Fibroblast of mammary gland (primary cell): ENCODE measurements around the gene OR6J1.

Source experiments
- DNase-seq: peaks from one replicate; pipeline ENCODE4 v3.0.0-alpha.2; 2010; ENCODE audit warnings: low read depth
- H3K4me3 ChIP-seq: 2 replicates; pipeline ENCODE4 v1.5.1; 2011; ENCODE audit warnings: low read depth, mild to moderate bottlenecking, low read length, moderate library complexity; ENCODE audit not compliant: control insufficient read depth
- TF ChIP-seq, protein P1 (sequence below): conservative IDR thresholded peaks from 2 replicates; pipeline ENCODE4 v1.5.1; 2011; ENCODE audit warnings: low read depth, low read length, inconsistent platforms; ENCODE audit not compliant: control insufficient read depth, insufficient read depth

OR6J1 gene

DNA sequence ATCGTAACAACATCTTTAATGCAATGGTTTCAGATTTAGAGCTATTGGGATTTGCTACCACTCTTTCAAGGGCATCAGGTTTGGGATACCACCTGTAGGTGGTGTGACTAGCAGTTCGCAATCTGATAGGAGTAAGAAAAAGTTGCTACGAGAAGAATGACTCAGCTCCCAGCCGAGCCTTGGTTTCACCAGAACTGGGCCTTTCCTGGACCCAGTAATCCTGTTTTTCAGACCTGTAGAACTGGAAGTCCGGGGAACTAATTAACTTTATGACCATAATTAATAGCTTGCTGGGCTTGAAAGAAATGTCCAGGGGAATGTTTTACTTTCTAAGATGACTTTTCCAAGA is 45.3 kb downstream of the OR6J1 start:
- peak; percentile 65 for DNase-seq
- peak overlapping the region; percentile 91 for H3K4me3 ChIP-seq
- TF ChIP-seq, protein P1, sequence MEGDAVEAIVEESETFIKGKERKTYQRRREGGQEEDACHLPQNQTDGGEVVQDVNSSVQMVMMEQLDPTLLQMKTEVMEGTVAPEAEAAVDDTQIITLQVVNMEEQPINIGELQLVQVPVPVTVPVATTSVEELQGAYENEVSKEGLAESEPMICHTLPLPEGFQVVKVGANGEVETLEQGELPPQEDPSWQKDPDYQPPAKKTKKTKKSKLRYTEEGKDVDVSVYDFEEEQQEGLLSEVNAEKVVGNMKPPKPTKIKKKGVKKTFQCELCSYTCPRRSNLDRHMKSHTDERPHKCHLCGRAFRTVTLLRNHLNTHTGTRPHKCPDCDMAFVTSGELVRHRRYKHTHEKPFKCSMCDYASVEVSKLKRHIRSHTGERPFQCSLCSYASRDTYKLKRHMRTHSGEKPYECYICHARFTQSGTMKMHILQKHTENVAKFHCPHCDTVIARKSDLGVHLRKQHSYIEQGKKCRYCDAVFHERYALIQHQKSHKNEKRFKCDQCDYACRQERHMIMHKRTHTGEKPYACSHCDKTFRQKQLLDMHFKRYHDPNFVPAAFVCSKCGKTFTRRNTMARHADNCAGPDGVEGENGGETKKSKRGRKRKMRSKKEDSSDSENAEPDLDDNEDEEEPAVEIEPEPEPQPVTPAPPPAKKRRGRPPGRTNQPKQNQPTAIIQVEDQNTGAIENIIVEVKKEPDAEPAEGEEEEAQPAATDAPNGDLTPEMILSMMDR = peak; percentile 38

DNA sequence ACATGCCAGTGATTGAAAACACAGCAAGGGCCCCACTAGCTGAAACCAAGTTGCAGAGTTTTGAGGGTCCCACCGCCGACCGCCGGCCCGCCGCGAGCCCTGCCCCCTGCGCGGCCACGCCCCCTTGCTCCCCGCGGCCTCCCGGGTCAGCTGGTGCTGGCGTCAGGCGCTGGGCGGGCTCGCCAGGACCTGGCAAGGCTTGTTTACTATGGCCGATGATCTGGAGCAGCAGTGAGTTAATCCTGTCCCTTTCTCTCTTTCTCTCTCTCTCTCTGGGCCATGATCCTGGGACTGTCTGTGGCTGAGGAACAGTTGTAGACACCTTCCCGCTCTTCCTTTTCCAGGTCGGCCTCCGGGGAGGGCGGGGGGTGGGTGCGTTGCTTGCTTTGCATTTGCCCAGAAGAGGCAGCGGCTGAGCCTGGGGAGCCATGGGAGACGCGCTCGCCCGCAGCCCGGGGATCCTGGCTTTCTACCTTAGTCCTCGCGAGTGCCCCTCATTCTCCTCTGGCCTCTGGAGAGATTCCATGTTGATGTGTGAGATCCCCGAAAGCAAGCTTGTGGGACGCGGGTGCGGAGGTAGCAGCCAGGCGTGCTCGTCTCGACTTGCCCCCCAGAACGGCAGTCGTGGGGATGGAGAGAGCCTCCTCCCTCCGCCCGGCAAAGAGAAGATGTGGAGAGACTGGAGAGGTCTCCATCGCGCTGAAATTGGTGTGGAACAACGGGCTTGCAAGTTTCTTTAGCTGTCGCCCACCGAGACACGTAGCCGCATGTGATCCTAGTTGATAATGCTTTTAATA is 45.9 kb downstream of the OR6J1 start, which contains the start of gene ABHD4:
Gene ABHD4 (plus strand): TSS at position 202 of the 797 bp plus-strand sequence. CDS start 7 bp downstream, at position 209.
- DNase-seq = peak; percentile 57
- TF ChIP-seq, protein P1 = no peak
- peak within 1 kb of the TSS; percentile 91 for H3K4me3 ChIP-seq

DNA sequence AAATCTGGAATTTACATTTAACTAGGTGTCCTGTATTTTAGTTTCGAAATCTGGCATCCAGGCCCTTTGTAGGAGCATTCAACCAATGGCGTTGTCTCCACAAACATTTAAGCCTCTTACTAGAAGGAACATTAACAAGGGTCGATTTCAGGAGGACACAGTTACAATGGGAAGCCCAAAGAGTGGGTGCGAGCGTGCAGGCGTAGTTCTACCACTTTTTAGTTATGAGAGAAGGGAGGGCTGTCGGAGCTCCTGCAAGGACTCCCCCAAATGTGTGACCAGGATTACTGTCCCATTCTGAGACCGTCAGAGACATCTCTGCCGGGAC is 46.4 kb downstream of the OR6J1 start:
- H3K4me3 ChIP-seq = peak overlapping the region; percentile 91
- TF ChIP-seq, protein P1 = no peak
- no peak for DNase-seq

DNA sequence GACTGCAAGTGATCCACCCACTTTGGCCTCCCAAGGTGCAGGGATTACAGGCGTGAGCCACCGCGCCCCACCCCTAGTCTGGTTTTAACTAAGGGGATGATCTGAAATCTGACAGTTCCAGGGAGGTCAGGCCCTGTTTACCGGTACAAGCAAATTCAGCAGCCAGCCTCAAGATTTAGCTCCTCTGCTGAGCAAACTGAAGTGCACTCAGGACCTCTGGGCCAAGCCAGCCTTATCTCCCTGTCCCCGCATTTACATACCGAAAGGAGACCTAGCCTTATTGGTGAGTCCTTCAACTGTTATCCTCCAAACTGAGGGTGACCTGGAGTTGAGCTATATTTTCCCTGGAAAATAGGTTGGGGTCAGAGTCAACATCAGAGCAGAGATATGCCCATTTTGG is 46.9 kb downstream of the OR6J1 start:
- DNase-seq = no peak
- no peak overlapping the region for H3K4me3 ChIP-seq
- TF ChIP-seq, protein P1 = no peak

DNA sequence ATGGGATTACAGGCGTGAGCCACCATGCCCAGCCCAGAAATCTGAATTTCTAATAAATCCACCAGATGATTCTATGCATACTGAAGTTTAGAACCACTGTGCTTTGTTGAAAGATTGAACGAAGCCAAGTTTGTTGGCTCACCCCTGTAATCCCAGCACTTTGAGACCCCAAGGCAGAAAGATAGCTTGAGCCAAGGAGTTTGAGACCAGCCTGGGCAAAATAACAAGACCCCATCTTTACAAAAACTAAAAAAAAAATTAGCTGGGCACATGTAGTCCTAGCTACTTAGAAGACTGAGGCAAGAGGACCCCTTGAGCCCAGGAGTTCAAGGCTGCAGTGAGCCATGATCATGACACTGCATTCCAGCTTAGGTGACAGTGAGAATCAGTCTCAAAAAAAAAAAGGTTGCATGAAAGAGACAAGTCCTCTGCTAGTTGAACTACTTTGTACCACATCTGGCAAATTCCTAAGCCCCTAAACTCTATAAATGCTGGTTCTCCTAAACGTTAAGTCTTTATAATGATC is 47.7 kb downstream of the OR6J1 start:
- no peak for DNase-seq
- H3K4me3 ChIP-seq = no peak overlapping the region
- TF ChIP-seq, protein P1 = no peak

DNA sequence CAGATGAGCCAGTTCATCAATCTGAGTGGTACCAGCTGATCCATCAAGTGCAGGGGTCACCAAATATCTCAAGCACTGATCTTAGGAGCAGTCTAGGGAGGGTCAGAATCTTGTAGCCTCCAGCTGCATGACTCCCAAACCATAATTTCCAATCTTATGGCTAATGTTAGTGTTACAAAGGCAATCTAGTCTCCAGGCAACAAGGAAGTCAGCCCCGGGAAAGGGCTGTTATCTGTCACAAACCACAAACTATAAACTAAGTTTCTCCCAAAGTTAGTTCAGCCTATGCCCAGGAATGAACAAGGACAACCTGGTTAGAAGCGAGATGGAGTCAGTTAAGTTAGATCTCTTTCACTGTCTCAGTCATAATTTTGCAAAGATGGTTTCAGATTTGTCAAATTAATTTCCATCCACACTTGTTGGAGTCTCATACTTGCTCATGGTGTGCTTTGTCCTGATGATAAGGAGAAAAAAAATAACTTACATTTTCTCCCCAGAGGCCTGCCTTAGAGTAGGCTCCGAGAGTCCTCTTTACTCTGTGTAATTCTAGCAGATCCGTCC is 49.9 kb downstream of the OR6J1 start:
- TF ChIP-seq, protein P1 = no peak
- DNase-seq = no peak
- H3K4me3 ChIP-seq = no peak overlapping the region
